CD4-positive, alpha-beta memory T cell (primary cell): Measurements from ENCODE around the gene HEMK1. TPM values are rescaled to one million over a fixed set of nuclear protein-coding genes. Genes with fewer than 3 reads are reported as not detected.
A peak's percentile ranks its signal among the peaks of the same experiment; 100 is the strongest.

Experiments
- CTCF ChIA-PET: fragments of 350-600 bp; sonication (Branson Sonifier 250); formaldehyde crosslinking; loops from one replicate; lab custom pipeline; 2021; ENCODE audit warnings: inconsistent platforms; ENCODE audit not compliant: partially characterized antibody; lab: Charles Lee
- POLR2A ChIA-PET: fragments of 350-600 bp; sonication (Branson Sonifier 250); formaldehyde crosslinking; loops from one replicate; lab custom pipeline; 2021; ENCODE audit not compliant: partially characterized antibody; lab: Charles Lee
- DNase-seq, 5 donors: peaks; one replicate each; pipeline versions ENCODE4 v3.0.0 to v3.0.0-alpha.2; 2020 to 2022; ENCODE audit warnings: mixed read lengths in 1 of 5
- H3K27ac ChIP-seq: one replicate; pipeline ENCODE4 v1.7.0; 2013; ENCODE audit warnings: low read depth, low read length
- H3K27me3 ChIP-seq: 2 replicates; pipeline ENCODE4 v1.7.0; 2013; ENCODE audit warnings: mild to moderate bottlenecking, low read length, moderate library complexity; ENCODE audit not compliant: insufficient read depth
- H3K36me3 ChIP-seq: 2 replicates; pipeline ENCODE4 v1.7.0; 2013; ENCODE audit warnings: mild to moderate bottlenecking, low read length, moderate library complexity; ENCODE audit not compliant: insufficient read depth
- H3K4me1 ChIP-seq: 2 replicates; pipeline ENCODE4 v1.7.0; 2013; ENCODE audit warnings: mild to moderate bottlenecking, low read length, moderate library complexity; ENCODE audit not compliant: insufficient read depth
- H3K4me3 ChIP-seq, 2 donors: one replicate each; pipeline ENCODE4 v1.7.0; 2013; ENCODE audit warnings: low read length in 2 of 2, mild to moderate bottlenecking in 1 of 2
- H3K9me3 ChIP-seq, 2 donors: one replicate each; pipeline ENCODE4 v1.7.0; 2013; ENCODE audit warnings: low read length in 2 of 2, control low read depth in 1 of 2; ENCODE audit not compliant: control insufficient read depth in 1 of 2
- H3K27ac Mint-ChIP-seq, 7 donors: one replicate each; pipeline ENCODE4 v1.8.0; 2020 to 2021; ENCODE audit warnings: mixed read lengths in 7 of 7, mild to moderate bottlenecking in 6 of 7, inconsistent platforms in 3 of 7, moderate library complexity in 3 of 7
- H3K27me3 Mint-ChIP-seq, 2 donors: one replicate each; pipeline ENCODE4 v1.8.0; 2020 to 2021; ENCODE audit warnings: mixed read lengths in 2 of 2
- H3K36me3 Mint-ChIP-seq, 2 donors: one replicate each; pipeline ENCODE4 v1.8.0; 2020 to 2021; ENCODE audit warnings: mixed read lengths in 2 of 2, inconsistent platforms in 1 of 2, mild to moderate bottlenecking in 1 of 2
- H3K4me1 Mint-ChIP-seq, 4 donors: one replicate each; pipeline ENCODE4 v1.8.0; 2020 to 2021; ENCODE audit warnings: mixed read lengths in 4 of 4, mild to moderate bottlenecking in 1 of 4
- H3K4me3 Mint-ChIP-seq, 8 donors: one replicate each; pipeline ENCODE4 v1.8.0; 2020 to 2021; ENCODE audit warnings: mixed read lengths in 8 of 8, mild to moderate bottlenecking in 7 of 8, moderate library complexity in 6 of 8, inconsistent platforms in 3 of 8
- H3K9me3 Mint-ChIP-seq, 8 donors: one replicate each; pipeline ENCODE4 v1.8.0; 2020 to 2021; ENCODE audit warnings: mixed read lengths in 8 of 8, mild to moderate bottlenecking in 5 of 8, inconsistent platforms in 3 of 8, moderate library complexity in 1 of 8
- intact Hi-C: fragments of 100-400 bp; cut with micrococcal nuclease; formaldehyde crosslinking; loops from one replicate; pipeline ENCODE4 v1.15.1; 2023
- polyA plus RNA-seq, 2 donors: library from polyadenylated mRNA; unstranded; fragments of 300-500 nt; fragmentation: Illumina TruSeq; gene quantifications; one replicate each; pipeline ENCODE4 v1.2.3, GENCODE V29; 2021
- total RNA-seq, 2 experiments: library from RNA; stranded (reverse); gene quantifications; one replicate each; pipeline ENCODE4 v1.2.3, GENCODE V29; 2021

The HEMK1 gene
- total and polyA plus RNA-seq, 4 experiments from 2014 or later = 21.2 to 56.7 (median 46.0) TPM

- Histone ChIP-seq H3K27me3 (no peaks in the 10 kb centered on the region), H3K9me3 (no peaks in the 10 kb centered on the region), H3K27ac (no peak overlapping the region), H3K4me3 (no peak overlapping the region), H3K4me1 (no peaks in the 10 kb centered on the region), H3K36me3 (no peaks in the 10 kb centered on the region)
- Mint-ChIP-seq H3K27ac (peak overlapping the region in 1 of 7 donors; percentile 52), H3K4me3 (no peak overlapping the region), H3K4me1 (no peaks in the 10 kb centered on the region), H3K27me3 (no peaks in the 10 kb centered on the region), H3K9me3 (no peaks in the 10 kb centered on the region), H3K36me3 (peaks cover 0 to 3% of the 10 kb centered on the region in 2 donors)
- ChIA-PET POLR2A (no interaction called here), CTCF (interaction anchor here (1.8 kb wide), 1 partner anchor 14 kb away, joined by 8 read pairs; no protein-coding TSS in a partner anchor)
- intact Hi-C loops = no loop called here
- DNase-seq = no peak
Measured at GRCh38 chr3:50557106-50557505, 12.2 kb upstream of the HEMK1 start.

DNA sequence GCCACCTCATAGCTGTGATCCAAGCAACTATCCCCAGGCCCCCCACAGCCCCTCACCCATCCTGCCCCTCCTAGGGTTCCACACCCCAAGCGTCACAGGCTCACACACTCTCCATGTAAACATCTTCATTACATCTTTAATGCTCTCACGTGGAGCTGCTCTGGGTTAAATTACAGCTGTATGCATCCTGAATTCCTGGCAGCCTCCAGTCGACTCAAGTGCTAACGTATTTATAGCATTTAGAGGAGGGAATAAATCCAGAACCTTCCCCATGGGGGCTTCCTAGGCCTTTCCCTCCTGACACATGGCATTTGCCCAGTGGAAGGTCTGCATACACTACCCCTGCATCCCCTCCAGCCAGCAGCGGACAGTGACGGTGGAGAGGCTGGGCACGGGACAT, 11.4 kb upstream of the HEMK1 start:
- Mint-ChIP-seq H3K9me3 (no peaks in the 10 kb centered on the region), H3K4me1 (no peaks in the 10 kb centered on the region), H3K36me3 (peaks cover 0 to 3% of the 10 kb centered on the region in 2 donors), H3K27me3 (no peaks in the 10 kb centered on the region), H3K4me3 (no peak overlapping the region), H3K27ac (no peak overlapping the region)
- ChIA-PET POLR2A (no interaction called here), CTCF (interaction anchor here (1.8 kb wide), 1 partner anchor 15 kb away, joined by 8 read pairs; no protein-coding TSS in a partner anchor)
- H3K4me1 ChIP-seq = no peaks in the 10 kb centered on the region
- H3K27ac ChIP-seq = no peak overlapping the region
- H3K9me3 ChIP-seq = no peaks in the 10 kb centered on the region
- H3K4me3 ChIP-seq = no peak overlapping the region
- no peaks in the 10 kb centered on the region for H3K27me3 ChIP-seq
- H3K36me3 ChIP-seq = no peaks in the 10 kb centered on the region
- no peak for DNase-seq
- intact Hi-C loops = no loop called here

GRCh38 chr3:50559702-50560101, 9.6 kb upstream of the HEMK1 start:
- Mint-ChIP-seq H3K4me3 (no peak overlapping the region), H3K27me3 (no peaks in the 10 kb centered on the region), H3K9me3 (no peaks in the 10 kb centered on the region), H3K4me1 (peaks cover 0 to 4% (median 3%) of the 10 kb centered on the region in 4 donors), H3K36me3 (peaks cover 0 to 3% of the 10 kb centered on the region in 2 donors), H3K27ac (peak overlapping the region in 1 of 7 donors; percentile 23)
- Histone ChIP-seq H3K27ac (no peak overlapping the region), H3K27me3 (no peaks in the 10 kb centered on the region), H3K4me3 (no peak overlapping the region), H3K36me3 (no peaks in the 10 kb centered on the region), H3K4me1 (no peaks in the 10 kb centered on the region), H3K9me3 (no peaks in the 10 kb centered on the region)
- no peak for DNase-seq
- POLR2A ChIA-PET = interaction anchor here (2.2 kb wide), 1 partner anchor 10 kb away, joined by 5 read pairs; the partner anchor contains the start of gene HEMK1
- intact Hi-C loops = no loop called here
- CTCF ChIA-PET = no interaction called here

DNA sequence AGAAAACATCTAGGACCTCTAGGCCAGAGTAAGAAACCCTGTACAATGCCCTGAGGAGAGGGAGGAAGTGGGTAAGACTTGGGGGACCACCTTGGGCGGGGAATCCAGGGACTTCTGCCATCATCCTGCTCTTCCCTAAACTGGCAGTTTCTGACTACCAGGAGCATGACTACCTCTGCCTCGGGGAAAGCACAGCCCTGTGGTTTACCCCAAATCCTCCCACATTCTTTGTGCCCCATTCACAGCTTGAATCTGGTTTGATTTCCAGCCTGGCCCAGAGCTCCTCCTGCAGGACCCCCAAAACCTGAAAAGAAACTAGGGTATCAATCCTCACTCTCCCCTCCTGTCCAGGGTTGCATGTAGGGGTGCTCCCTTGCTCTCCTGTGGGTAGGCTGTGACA, 6.5 kb upstream of the HEMK1 start:
- Mint-ChIP-seq H3K36me3 (peaks cover 2 to 3% of the 10 kb centered on the region in 2 donors), H3K4me1 (peaks cover 9 to 22% (median 13%) of the 10 kb centered on the region in 4 donors), H3K27ac (peak overlapping the region in 2 of 7 donors; percentile 24 to 74), H3K4me3 (no peak overlapping the region), H3K9me3 (no peaks in the 10 kb centered on the region), H3K27me3 (no peaks in the 10 kb centered on the region)
- Histone ChIP-seq H3K4me1 (peaks cover 16% of the 10 kb centered on the region), H3K36me3 (no peaks in the 10 kb centered on the region), H3K4me3 (no peak overlapping the region), H3K9me3 (no peaks in the 10 kb centered on the region), H3K27ac (no peak overlapping the region), H3K27me3 (no peaks in the 10 kb centered on the region)
- ChIA-PET POLR2A (no interaction called here), CTCF (interaction anchor here (1.1 kb wide), 1 partner anchor 21 kb away, joined by 3 read pairs; no protein-coding TSS in a partner anchor)
- intact Hi-C loops = no loop called here
- peak in 1 of 5 donors; percentile 13 for DNase-seq

GRCh38 chr3:50563867-50564266, 5.5 kb upstream of the HEMK1 start:
- no peaks in the 10 kb centered on the region for H3K9me3 Mint-ChIP-seq
- no peaks in the 10 kb centered on the region for H3K27me3 Mint-ChIP-seq
- no peak overlapping the region for H3K27ac Mint-ChIP-seq
- ChIA-PET CTCF (interaction anchor here (1.4 to 21.1 kb wide), 2 partner anchors 15 to 45 kb away, joined by 3 to 996 read pairs; partner anchors contain the start of genes CISH and MAPKAPK3), POLR2A (no interaction called here)
- intact Hi-C loops = no loop called here
- Histone ChIP-seq H3K4me1 (peaks cover 27% of the 10 kb centered on the region), H3K9me3 (no peaks in the 10 kb centered on the region), H3K4me3 (no peak overlapping the region), H3K36me3 (no peaks in the 10 kb centered on the region), H3K27ac (no peak overlapping the region), H3K27me3 (no peaks in the 10 kb centered on the region)
- peaks cover 14 to 30% (median 17%) of the 10 kb centered on the region in 4 donors for H3K4me1 Mint-ChIP-seq
- DNase-seq = no peak
- H3K36me3 Mint-ChIP-seq = peaks cover 2 to 3% of the 10 kb centered on the region in 2 donors
- no peak overlapping the region for H3K4me3 Mint-ChIP-seq

GRCh38 chr3:50564321-50564720, 5.0 kb upstream of the HEMK1 start:
- intact Hi-C loops = no loop called here
- H3K27me3 ChIP-seq = no peaks in the 10 kb centered on the region
- no peaks in the 10 kb centered on the region for H3K36me3 ChIP-seq
- ChIA-PET CTCF (interaction anchor here (1.4 to 21.1 kb wide), 2 partner anchors 15 to 44 kb away, joined by 3 to 996 read pairs; partner anchors contain the start of genes CISH and MAPKAPK3), POLR2A (no interaction called here)
- no peak overlapping the region for H3K27ac ChIP-seq
- peaks cover 28% of the 10 kb centered on the region for H3K4me1 ChIP-seq
- peaks cover 14 to 35% (median 17%) of the 10 kb centered on the region in 4 donors for H3K4me1 Mint-ChIP-seq
- peak overlapping the region in 3 of 7 donors; percentile 3 to 48 (median 42) for H3K27ac Mint-ChIP-seq
- no peak overlapping the region for H3K4me3 Mint-ChIP-seq
- no peaks in the 10 kb centered on the region for H3K9me3 ChIP-seq
- DNase-seq = no peak
- no peak overlapping the region for H3K4me3 ChIP-seq
- H3K9me3 Mint-ChIP-seq = no peaks in the 10 kb centered on the region
- peaks cover 2 to 3% of the 10 kb centered on the region in 2 donors for H3K36me3 Mint-ChIP-seq
- no peaks in the 10 kb centered on the region for H3K27me3 Mint-ChIP-seq

DNA sequence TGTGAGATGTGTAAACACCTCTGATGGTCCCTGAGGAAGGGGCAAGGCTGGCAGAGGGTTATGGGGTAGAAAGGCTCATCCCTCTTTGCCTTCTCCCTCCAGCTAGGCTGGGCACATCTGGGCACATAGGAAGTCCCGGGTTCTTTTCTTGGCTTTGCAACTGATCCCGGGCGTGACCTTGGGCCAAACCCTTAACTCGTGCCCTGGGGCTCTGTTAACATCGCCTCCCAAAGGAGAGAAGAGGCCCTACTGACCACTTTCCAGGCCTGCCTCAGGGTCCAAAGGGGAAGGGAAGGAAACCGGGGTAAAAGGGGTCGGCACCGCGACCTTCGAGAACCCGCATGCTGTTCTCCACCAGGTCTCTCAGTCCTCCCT, 2.3 kb upstream of the HEMK1 start:
- Histone ChIP-seq H3K36me3 (peaks cover 7% of the 10 kb centered on the region), H3K27me3 (no peaks in the 10 kb centered on the region), H3K4me1 (peaks cover 50% of the 10 kb centered on the region), H3K9me3 (no peaks in the 10 kb centered on the region), H3K4me3 (peak overlapping the region; percentile 54 to 73), H3K27ac (peak overlapping the region; percentile 83)
- CTCF ChIA-PET = interaction anchor here (0.6 to 21.1 kb wide), 9 partner anchors 16 to 822 kb away, joined by 3 to 996 read pairs (median 3); partner anchors contain the start of genes CISH and MAPKAPK3
- no peaks in the 10 kb centered on the region for H3K27me3 Mint-ChIP-seq
- peak overlapping the region in 5 of 7 donors; percentile 52 to 91 (median 66) for H3K27ac Mint-ChIP-seq
- POLR2A ChIA-PET = interaction anchor here (0.6 to 18.7 kb wide), 12 partner anchors 11 to 1417 kb away, joined by 3 to 1072 read pairs (median 6); partner anchors contain the start of genes CISH, CYB561D2, DCAF1 and MANF
- peaks cover 0 to 3% of the 10 kb centered on the region in 2 donors for H3K36me3 Mint-ChIP-seq
- H3K9me3 Mint-ChIP-seq = no peaks in the 10 kb centered on the region
- H3K4me3 Mint-ChIP-seq = peak overlapping the region; percentile 42 to 81 (median 72)
- no peak for DNase-seq
- H3K4me1 Mint-ChIP-seq = peaks cover 25 to 61% (median 36%) of the 10 kb centered on the region in 4 donors
- intact Hi-C loops = loop anchor here (5.0 kb wide), 1 partner anchor 200 kb away; no protein-coding TSS in a partner anchor
